Measurements from ENCODE around the gene OGFR.

GRCh38 chr20:62795023-62795761, 9.4 kb upstream of the OGFR start:
- TF ChIP-seq CTCF (IDR thresholded peaks at IDR 0.05) (no peak), POLR2A (IDR thresholded peaks at IDR 0.05) (peak; percentile 29)

Measured in prostate gland (tissue), 2 donors.